ENCODE measurements around the gene FOXL2. TPM values are rescaled to one million over a fixed set of nuclear protein-coding genes. Genes with fewer than 3 reads are reported as not detected.

Gene FOXL2
- polyA plus RNA-seq, 1 of the 3 experiments (the other 2 are of a cell fraction): not detected

DNA sequence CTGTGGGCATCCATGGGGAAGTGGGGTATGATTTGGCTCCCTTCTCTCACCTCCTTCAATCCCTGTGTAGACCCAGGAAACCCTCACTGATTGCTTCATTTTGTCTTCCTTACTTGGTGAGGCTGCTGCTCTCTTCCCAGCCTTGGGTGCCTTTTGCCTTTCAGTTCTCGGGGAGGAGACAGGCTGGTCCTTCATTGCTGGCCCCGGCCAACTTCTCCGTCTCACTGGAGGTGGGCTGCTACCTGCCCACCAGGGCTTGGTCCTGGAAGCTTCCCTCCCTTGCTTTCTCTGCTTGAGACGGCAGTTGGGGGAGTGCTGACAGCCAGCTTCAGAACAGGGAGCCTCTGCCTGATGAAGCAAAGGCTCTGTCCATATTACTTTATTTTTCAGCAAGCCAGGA is 4.7 kb downstream of the FOXL2 start:
- ChIA-PET CTCF (interaction anchor here (1.0 to 3.6 kb wide), 9 partner anchors 8 to 388 kb away, joined by 3 to 25 read pairs (median 5); no protein-coding TSS in a partner anchor), POLR2A (no interaction called here)
- Histone ChIP-seq H3K27me3 (ENCODE audit: insufficient read depth) (peaks cover 97% of the 10 kb centered on the region), H3K79me2 (ENCODE audit: insufficient read depth) (no peaks in the 10 kb centered on the region), H3K9me3 (no peaks in the 10 kb centered on the region), H3F3A (replicated peaks; ENCODE audit: insufficient read depth) (no peaks in the 10 kb centered on the region), H3K4me1 (ENCODE audit: control insufficient read depth in 1 of 2, insufficient read depth in 2 of 2, low read depth in 1 of 2, low read length in 1 of 2) (peaks cover 0 to 5% of the 10 kb centered on the region in 2 experiments; a peak in 2 of 4 replicates), H2AFZ (ENCODE audit: low read depth) (no peak overlapping the region), H3K4me2 (no peak overlapping the region), H3K4me3 (ENCODE audit: low read depth in 2 of 2, low read length in 1 of 2) (no peak overlapping the region), H3K9ac (no peak overlapping the region), H3K9me2 (no peaks in the 10 kb centered on the region), H3K27ac (ENCODE audit: low read depth in 2 of 2, low read length in 1 of 2) (no peak overlapping the region), H3K36me3 (replicated peaks in 1 of 2; ENCODE audit: control insufficient read depth in 1 of 2, insufficient read depth in 2 of 2, low read length in 1 of 2) (no peaks in the 10 kb centered on the region), H4K20me1 (ENCODE audit: insufficient read depth) (peaks cover 17% of the 10 kb centered on the region)
- no peak for TF ChIP-seq TAF1 (IDR thresholded peaks at IDR 0.05; ENCODE audit: borderline replicate concordance, low read depth, low read length)
- no peak for TF ChIP-seq JUND (IDR thresholded peaks at IDR 0.05)
- DNase-seq: no peak
- WGBS (ENCODE audit: low lambda C conversion rate): 44% methylated on average over 1 of the region's 4 CpGs

DNA sequence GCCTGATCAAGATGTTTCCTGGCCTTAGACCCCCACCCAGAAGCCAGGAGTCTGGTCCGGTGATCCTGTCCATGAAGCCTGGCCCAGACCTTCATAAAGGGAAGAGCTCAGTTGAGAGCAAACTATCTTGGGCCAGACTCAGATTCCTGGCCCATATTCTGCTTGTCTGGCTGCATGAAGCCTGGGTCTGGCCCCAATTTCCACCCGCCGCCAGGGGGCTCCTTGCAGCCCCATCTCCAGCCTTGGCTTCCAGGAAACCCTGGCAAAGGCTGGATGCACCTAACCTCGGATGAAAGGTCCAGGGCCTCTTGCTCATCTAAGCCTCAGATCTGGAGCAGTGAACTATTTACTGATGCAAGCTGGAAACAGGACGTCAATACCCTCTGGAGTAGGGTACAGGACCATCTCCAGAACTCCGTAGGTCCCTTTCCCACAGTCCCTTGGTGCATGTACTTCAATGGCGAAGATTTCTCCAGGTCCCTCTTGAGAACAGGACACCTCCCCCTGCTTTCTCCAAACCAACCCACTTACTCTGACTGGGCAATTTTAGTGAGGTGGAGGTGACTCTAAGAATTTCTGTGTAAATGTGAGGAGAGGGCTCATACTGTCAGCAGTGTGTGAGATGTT is 5.6 kb downstream of the FOXL2 start:
- no peaks in the 10 kb centered on the region for H3K9me2 ChIP-seq
- POLR2A ChIA-PET: no interaction called here
- no peaks in the 10 kb centered on the region for H3K36me3 ChIP-seq (replicated peaks in 1 of 2; ENCODE audit: control insufficient read depth in 1 of 2, insufficient read depth in 2 of 2, low read length in 1 of 2)
- CTCF ChIA-PET: interaction anchor here (0.7 to 3.6 kb wide), 15 partner anchors 9 to 387 kb away, joined by 3 to 25 read pairs (median 5); no protein-coding TSS in a partner anchor
- H3K9ac ChIP-seq: no peak overlapping the region
- H3K27ac ChIP-seq (ENCODE audit: low read depth in 2 of 2, low read length in 1 of 2): no peak overlapping the region
- H3K4me1 ChIP-seq (ENCODE audit: control insufficient read depth in 1 of 2, insufficient read depth in 2 of 2, low read depth in 1 of 2, low read length in 1 of 2): peaks cover 0 to 6% of the 10 kb centered on the region in 2 experiments; a peak in 2 of 4 replicates
- H3K4me2 ChIP-seq: no peak overlapping the region
- 31% methylated on average over 5 of the region's 7 CpGs for WGBS (ENCODE audit: low lambda C conversion rate)
- peak; percentile 74 for DNase-seq
- H3K79me2 ChIP-seq (ENCODE audit: insufficient read depth): no peaks in the 10 kb centered on the region
- H3K4me3 ChIP-seq (ENCODE audit: low read depth in 2 of 2, low read length in 1 of 2): no peak overlapping the region; a peak in 1 of 4 replicates
- no peak overlapping the region for H2AFZ ChIP-seq (ENCODE audit: low read depth)
- H3F3A ChIP-seq (replicated peaks; ENCODE audit: insufficient read depth): no peaks in the 10 kb centered on the region
- H3K9me3 ChIP-seq: no peaks in the 10 kb centered on the region
- H4K20me1 ChIP-seq (ENCODE audit: insufficient read depth): peaks cover 22% of the 10 kb centered on the region
- peaks cover 97% of the 10 kb centered on the region for H3K27me3 ChIP-seq (ENCODE audit: insufficient read depth)
- TF ChIP-seq SMC3 (IDR thresholded peaks at IDR 0.05; ENCODE audit: low read depth, low read length): peak; percentile 44
- 0 out of 2 replicates have a peak, but pooled peaks have one; percentile 8 for TF ChIP-seq ELF1 (IDR thresholded peaks at IDR 0.05)
- peak; percentile 27; the same call in 1 of the 2 replicates for TF ChIP-seq RAD21 (IDR thresholded peaks at IDR 0.05; ENCODE audit: low read length)
- TF ChIP-seq NRF1 (IDR thresholded peaks at IDR 0.05; ENCODE audit: low read depth, low read length): no peak
- TF ChIP-seq NFIC (IDR thresholded peaks at IDR 0.05; ENCODE audit: borderline replicate concordance): no peak
- TF ChIP-seq RCOR1 (IDR thresholded peaks at IDR 0.05; ENCODE audit: low read length): no peak
- no peak for TF ChIP-seq TEAD4 (IDR thresholded peaks at IDR 0.05; ENCODE audit: borderline replicate concordance, insufficient read depth)
- TF ChIP-seq, protein P1, sequence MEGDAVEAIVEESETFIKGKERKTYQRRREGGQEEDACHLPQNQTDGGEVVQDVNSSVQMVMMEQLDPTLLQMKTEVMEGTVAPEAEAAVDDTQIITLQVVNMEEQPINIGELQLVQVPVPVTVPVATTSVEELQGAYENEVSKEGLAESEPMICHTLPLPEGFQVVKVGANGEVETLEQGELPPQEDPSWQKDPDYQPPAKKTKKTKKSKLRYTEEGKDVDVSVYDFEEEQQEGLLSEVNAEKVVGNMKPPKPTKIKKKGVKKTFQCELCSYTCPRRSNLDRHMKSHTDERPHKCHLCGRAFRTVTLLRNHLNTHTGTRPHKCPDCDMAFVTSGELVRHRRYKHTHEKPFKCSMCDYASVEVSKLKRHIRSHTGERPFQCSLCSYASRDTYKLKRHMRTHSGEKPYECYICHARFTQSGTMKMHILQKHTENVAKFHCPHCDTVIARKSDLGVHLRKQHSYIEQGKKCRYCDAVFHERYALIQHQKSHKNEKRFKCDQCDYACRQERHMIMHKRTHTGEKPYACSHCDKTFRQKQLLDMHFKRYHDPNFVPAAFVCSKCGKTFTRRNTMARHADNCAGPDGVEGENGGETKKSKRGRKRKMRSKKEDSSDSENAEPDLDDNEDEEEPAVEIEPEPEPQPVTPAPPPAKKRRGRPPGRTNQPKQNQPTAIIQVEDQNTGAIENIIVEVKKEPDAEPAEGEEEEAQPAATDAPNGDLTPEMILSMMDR (IDR thresholded peaks at IDR 0.05): peak; percentile 59
